NCI-H446 treated with DMSO at 0.1 percent for 48 hours (cell line): ENCODE measurements around the gene MUC20.
"Not testable (repeated sequence)": the region's sequence is repeated elsewhere in the genome, so short reads cannot be mapped to it uniquely, and the experiment has no call there.

Source experiments
- DNase-seq: peaks from one replicate; lab custom pipeline; 2025; lab: John Stamatoyannopoulos, UW

The MUC20 gene

GRCh38 chr3:195693428-195694216 is 27.2 kb upstream of the MUC20 start:
- no peak for DNase-seq

- not testable (repeated sequence) for DNase-seq
Observed at GRCh38 chr3:195694217-195695076, 26.3 kb upstream of the MUC20 start.

- DNase-seq, result no peak
Observed at GRCh38 chr3:195696632-195697278, 24.0 kb upstream of the MUC20 start.

GRCh38 chr3:195697582-195698324 is 23.0 kb upstream of the MUC20 start:
- no peak for DNase-seq

- no peak for DNase-seq
Observed at GRCh38 chr3:195698325-195698646, 22.5 kb upstream of the MUC20 start.

- no peak for DNase-seq
Observed at GRCh38 chr3:195698647-195699387, 22.0 kb upstream of the MUC20 start.

GRCh38 chr3:195699388-195699771 is 21.4 kb upstream of the MUC20 start:
- no peak for DNase-seq

GRCh38 chr3:195699860-195700259 is 20.9 kb upstream of the MUC20 start:
- DNase-seq, result no peak

- no peak for DNase-seq
Observed at GRCh38 chr3:195700319-195700718, 20.5 kb upstream of the MUC20 start.

GRCh38 chr3:195701042-195701915 is 19.5 kb upstream of the MUC20 start:
- DNase-seq, result no peak

GRCh38 chr3:195703776-195704175 is 17.0 kb upstream of the MUC20 start:
- DNase-seq, result no peak

GRCh38 chr3:195704433-195704999 is 16.3 kb upstream of the MUC20 start:
- no peak for DNase-seq

- DNase-seq, result no peak
Observed at GRCh38 chr3:195705081-195705991, 15.4 kb upstream of the MUC20 start.

- DNase-seq, result no peak
Observed at GRCh38 chr3:195708061-195708460, 12.7 kb upstream of the MUC20 start.

- DNase-seq, result no peak
Observed at GRCh38 chr3:195708626-195709481, 11.9 kb upstream of the MUC20 start.

GRCh38 chr3:195709676-195710085 is 11.1 kb upstream of the MUC20 start:
- DNase-seq, result no peak

- DNase-seq, result not testable (repeated sequence)
Observed at GRCh38 chr3:195710126-195710905, 10.5 kb upstream of the MUC20 start.
